Adrenal gland (tissue), 12 donors: ENCODE measurements around the gene GCH1. TPM values are rescaled to one million over a fixed set of nuclear protein-coding genes. Genes with fewer than 3 reads are reported as not detected.

Experiments used
- DNase-seq, 7 donors: peaks; one replicate each; pipeline ENCODE4 v3.0.0-alpha.2; 2019 to 2020
- H3K27ac ChIP-seq, 5 donors: fragments of 200-600 bp; sonication (generic) in 4 of 5; 1 replicate in 3 of 5; 2 replicates in 2 of 5; pipeline versions ENCODE4 v1.5.1 to v1.8.0; 2016 to 2020; ENCODE audit warnings: mild to moderate bottlenecking in 1 of 5
- H3K27me3 ChIP-seq: fragments of 200-600 bp; 2 replicates; pipeline ENCODE4 v1.8.0; 2021
- H3K36me3 ChIP-seq, 2 donors: fragments of 200-600 bp; replicated peaks in 1 of 2; 1 replicate in 1 of 2; 2 replicates in 1 of 2; pipeline versions ENCODE4 v1.5.1 to v1.8.0; 2018 to 2022
- H3K4me1 ChIP-seq, 2 donors: fragments of 200-600 bp; replicated peaks in 1 of 2; 1 replicate in 1 of 2; 2 replicates in 1 of 2; pipeline versions ENCODE4 v1.5.1 to v1.8.0; 2018 to 2021
- H3K4me3 ChIP-seq, 4 donors: fragments of 200-600 bp; sonication (generic) in 3 of 4; one replicate each; pipeline ENCODE4 v1.5.1; 2016 to 2018
- H3K9me3 ChIP-seq, 3 donors: fragments of 200-600 bp; sonication (generic) in 1 of 3; replicated peaks in 1 of 3; 1 replicate in 2 of 3; 2 replicates in 1 of 3; pipeline versions ENCODE4 v1.5.1 to v1.8.0; 2016 to 2021
- POLR2A ChIP-seq, 2 donors: fragments of 450-650 bp; IDR thresholded peaks; one replicate each; pipeline ENCODE4 v1.6.1; 2017; ENCODE audit warnings: antibody characterized with exemption in 2 of 2, mild to moderate bottlenecking in 2 of 2, moderate library complexity in 1 of 2
- WGBS, 4 donors: extraction: QIAGEN DNeasy Blood & Tissue Kit in 2 of 4; methylation state at CpG; one replicate each; pipeline versions ENCODE4 v1.1.5 to v1.1.7; 2013 to 2017; 5-methylcytosine and 5-hydroxymethylcytosine counted together
- intact Hi-C, 2 donors: fragments of 100-400 bp; cut with DNase I; formaldehyde crosslinking; loops; one replicate each; pipeline versions ENCODE4 v1.14.1 to v1.15.0; 2022 to 2023
- polyA plus RNA-seq, 3 donors: library from polyadenylated mRNA; stranded (reverse); fragments of 200-250 nt in 2 of 3; fragments of 350-450 nt in 1 of 3; fragmentation: Illumina TruSeq in 1 of 3; extraction: RNeasy Lipid Tissue Mini Kit (QIAGEN cat#74804) in 1 of 3; gene quantifications; one replicate each; pipeline ENCODE4 v1.2.3, GENCODE V29; 2013 to 2014
- total RNA-seq, 9 donors: library from RNA; depleted of rRNA in 4 of 9; stranded (reverse); fragments of >200 nt in 4 of 9; fragments of 120-200 nt in 1 of 9; fragmentation: NEBNext Ultra II Directional in 1 of 9; extraction: Animal tissue kit (Norgen Biotek cat#: 25700) in 1 of 9; gene quantifications; one replicate each; pipeline versions ENCODE4 v1.1.0 to v1.2.4, GENCODE V29; 2013 to 2023
- TF ChIP-seq, protein P1 (sequence below), 6 experiments: fragments of 450-650 bp in 4 of 6; fragments of 200-600 bp in 2 of 6; sonication (generic) in 1 of 6; IDR thresholded peaks; 1 replicate in 5 of 6; 2 replicates in 1 of 6; pipeline versions ENCODE4 v1.5.1 to v1.8.0; 2016 to 2021; ENCODE audit warnings: antibody characterized with exemption in 6 of 6, mild to moderate bottlenecking in 2 of 6, moderate library complexity in 1 of 6
- donor health status: healthy with polysubstance abuse.
- donor health status: Bipolar disorder and iron deficiency.
- donor health status: DM: yes; HTN: yes; CAD: no.
- donor health status: DM: no; HTN: no; CAD: no.
- donor health status: DM: no; HTN: no; CAD: no.
- donor health status: DM: yes; HTN: yes; CAD: no.

Gene GCH1
- total and polyA plus RNA-seq, 12 donors: 2.8 to 29.8 (median 10.3) TPM

DNA sequence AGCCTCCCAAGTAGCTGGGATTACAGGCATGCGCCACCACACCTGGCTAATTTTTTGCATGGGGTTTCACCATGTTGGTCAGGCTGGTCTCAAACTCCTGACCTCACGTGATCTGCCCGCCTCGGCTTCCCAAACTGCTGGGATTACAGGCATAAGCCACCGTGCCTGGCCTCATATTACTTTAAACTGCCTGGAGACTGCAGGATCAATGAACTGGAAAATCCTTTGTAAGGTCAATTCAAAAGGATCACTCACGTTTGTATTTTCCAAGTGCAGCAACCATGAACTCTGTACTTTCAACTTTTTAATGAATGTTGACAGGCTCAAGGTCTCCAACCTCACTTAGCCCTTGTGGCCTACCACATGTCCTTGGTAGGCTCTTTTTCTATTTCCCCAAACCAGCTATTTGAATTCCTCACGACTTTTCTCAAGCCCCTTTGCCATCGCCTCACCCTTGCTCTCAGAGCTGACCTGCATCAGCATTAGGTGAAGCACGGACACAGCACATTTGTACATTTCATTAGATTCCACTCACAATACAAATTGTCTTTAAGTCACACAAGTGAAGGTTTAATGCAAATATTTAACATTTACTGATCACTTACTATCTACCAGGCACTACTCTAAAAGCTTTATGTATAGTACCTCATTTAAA, 42.2 kb upstream of the GCH1 start:
- no peak overlapping the region for H3K4me3 ChIP-seq
- no peaks in the 10 kb centered on the region for H3K36me3 ChIP-seq
- no peaks in the 10 kb centered on the region for H3K27me3 ChIP-seq
- H3K4me1 ChIP-seq: peaks cover 0 to 7% of the 10 kb centered on the region in 2 donors
- H3K9me3 ChIP-seq: no peaks in the 10 kb centered on the region
- H3K27ac ChIP-seq: no peak overlapping the region
- WGBS, 4 donors: 69 to 72% (median 71%) methylated on average over 9 of the region's 9 CpGs
- no peak for DNase-seq
- TF ChIP-seq POLR2A (IDR thresholded peaks at IDR 0.05): no peak
- TF ChIP-seq, protein P1, sequence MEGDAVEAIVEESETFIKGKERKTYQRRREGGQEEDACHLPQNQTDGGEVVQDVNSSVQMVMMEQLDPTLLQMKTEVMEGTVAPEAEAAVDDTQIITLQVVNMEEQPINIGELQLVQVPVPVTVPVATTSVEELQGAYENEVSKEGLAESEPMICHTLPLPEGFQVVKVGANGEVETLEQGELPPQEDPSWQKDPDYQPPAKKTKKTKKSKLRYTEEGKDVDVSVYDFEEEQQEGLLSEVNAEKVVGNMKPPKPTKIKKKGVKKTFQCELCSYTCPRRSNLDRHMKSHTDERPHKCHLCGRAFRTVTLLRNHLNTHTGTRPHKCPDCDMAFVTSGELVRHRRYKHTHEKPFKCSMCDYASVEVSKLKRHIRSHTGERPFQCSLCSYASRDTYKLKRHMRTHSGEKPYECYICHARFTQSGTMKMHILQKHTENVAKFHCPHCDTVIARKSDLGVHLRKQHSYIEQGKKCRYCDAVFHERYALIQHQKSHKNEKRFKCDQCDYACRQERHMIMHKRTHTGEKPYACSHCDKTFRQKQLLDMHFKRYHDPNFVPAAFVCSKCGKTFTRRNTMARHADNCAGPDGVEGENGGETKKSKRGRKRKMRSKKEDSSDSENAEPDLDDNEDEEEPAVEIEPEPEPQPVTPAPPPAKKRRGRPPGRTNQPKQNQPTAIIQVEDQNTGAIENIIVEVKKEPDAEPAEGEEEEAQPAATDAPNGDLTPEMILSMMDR (IDR thresholded peaks at IDR 0.05): no peak
- intact Hi-C loops: no loop called here

DNA sequence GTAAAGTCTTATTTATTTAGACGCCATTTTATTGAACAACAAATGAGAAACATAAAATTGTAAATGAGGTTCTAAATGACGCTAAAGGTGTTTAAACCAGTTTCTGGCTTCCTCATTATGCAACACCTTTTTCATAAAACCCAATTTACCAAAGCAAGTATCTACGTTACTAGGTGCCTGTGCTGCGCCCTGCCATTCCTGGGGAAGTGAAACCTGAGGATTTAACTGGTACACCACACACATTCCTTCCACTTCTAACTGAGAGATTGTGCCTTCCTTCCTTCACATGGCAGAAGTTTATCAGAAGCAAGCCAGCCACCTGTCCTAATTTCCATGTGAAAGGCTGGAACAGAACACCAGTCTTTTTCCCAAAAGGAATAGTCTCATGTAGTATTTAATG, 40.3 kb upstream of the GCH1 start:
- no peak overlapping the region for H3K27ac ChIP-seq
- 78 to 87% (median 86%) methylated on average over 4 of the region's 4 CpGs for WGBS, 4 donors
- intact Hi-C loops: no loop called here

DNA sequence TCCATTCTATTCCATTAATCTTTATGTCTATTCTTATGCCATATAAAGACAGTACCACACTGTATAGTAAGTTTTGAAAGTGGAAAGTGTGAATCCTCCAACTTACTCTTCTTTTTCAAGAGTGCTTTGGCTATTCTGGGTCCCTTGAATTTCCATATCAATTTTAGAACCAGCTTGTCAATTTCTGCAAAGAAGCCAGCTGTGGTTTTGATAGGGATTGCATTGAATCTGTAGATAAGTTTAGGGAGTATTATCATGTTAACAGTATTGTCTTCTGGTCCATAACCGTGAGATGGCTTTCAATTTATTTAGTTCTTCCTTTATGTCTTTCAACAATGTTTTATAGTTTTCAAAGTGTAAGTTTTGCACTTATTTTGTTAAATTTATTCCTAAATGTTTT, 34.2 kb upstream of the GCH1 start:
- 94 to 100% (median 99%) methylated on average over 1 of the region's 1 CpG for WGBS, 4 donors
- Histone ChIP-seq H3K27me3 (no peaks in the 10 kb centered on the region), H3K9me3 (peaks cover 0 to 4% (median 0%) of the 10 kb centered on the region in 3 donors), H3K4me3 (no peak overlapping the region), H3K36me3 (no peaks in the 10 kb centered on the region), H3K4me1 (no peaks in the 10 kb centered on the region), H3K27ac (no peak overlapping the region)
- no peak for DNase-seq
- TF ChIP-seq, protein P1 (IDR thresholded peaks at IDR 0.05): no peak
- TF ChIP-seq POLR2A (IDR thresholded peaks at IDR 0.05): no peak
- intact Hi-C loops: no loop called here

More for the DNA sequence above, 40.3 kb upstream of the GCH1 start:
- TF ChIP-seq POLR2A (IDR thresholded peaks at IDR 0.05): no peak
- TF ChIP-seq, protein P1 (IDR thresholded peaks at IDR 0.05): no peak
- Histone ChIP-seq H3K9me3 (no peaks in the 10 kb centered on the region), H3K36me3 (no peaks in the 10 kb centered on the region), H3K4me3 (no peak overlapping the region), H3K27me3 (no peaks in the 10 kb centered on the region), H3K4me1 (peaks cover 0 to 7% of the 10 kb centered on the region in 2 donors)
- DNase-seq: no peak

DNA sequence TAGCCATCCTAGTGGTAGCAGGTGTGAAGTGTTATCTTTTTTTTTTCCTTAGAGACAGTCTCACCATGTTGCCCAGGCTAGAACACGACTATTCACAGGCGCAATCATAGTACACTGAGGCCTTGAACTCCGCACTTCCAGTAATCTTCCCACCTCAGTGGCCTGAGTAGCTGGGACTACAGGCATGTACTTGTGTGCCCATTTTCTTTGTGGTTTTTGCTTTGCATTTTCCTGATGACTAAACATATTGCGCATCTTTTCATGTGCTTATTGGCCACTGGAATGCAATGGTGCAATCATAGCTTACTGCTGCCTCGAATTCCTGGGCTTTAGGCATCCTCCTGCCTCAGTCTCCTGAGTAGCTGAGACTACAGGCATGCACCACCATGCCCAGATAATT, 33.3 kb upstream of the GCH1 start:
- intact Hi-C loops: no loop called here
- WGBS, 4 donors: 90 to 97% (median 96%) methylated on average over 5 of the region's 5 CpGs
- no peak for TF ChIP-seq POLR2A (IDR thresholded peaks at IDR 0.05)
- TF ChIP-seq, protein P1 (IDR thresholded peaks at IDR 0.05): no peak
- no peak overlapping the region for H3K4me3 ChIP-seq
- no peak overlapping the region for H3K27ac ChIP-seq
- H3K27me3 ChIP-seq: no peaks in the 10 kb centered on the region
- no peaks in the 10 kb centered on the region for H3K36me3 ChIP-seq
- H3K9me3 ChIP-seq: peaks cover 0 to 4% (median 0%) of the 10 kb centered on the region in 3 donors
- no peak for DNase-seq
- no peaks in the 10 kb centered on the region for H3K4me1 ChIP-seq
